ENCODE results near the gene PRXL2B. TPM values are rescaled to one million over a fixed set of nuclear protein-coding genes. Genes with fewer than 3 reads are reported as not detected.
A peak's percentile ranks its signal among the peaks of the same experiment; 100 is the strongest.

Gene PRXL2B
- total and polyA plus RNA-seq, 4 donors: 4.6 to 10.2 (median 8.1) TPM

- TF ChIP-seq FOXA2 (IDR thresholded peaks at IDR 0.05): no peak
- no peak for TF ChIP-seq ATF3 (IDR thresholded peaks at IDR 0.05)
- no peak for TF ChIP-seq HNF4G (IDR thresholded peaks at IDR 0.05)
- no peak for TF ChIP-seq REST (IDR thresholded peaks at IDR 0.05)
- TF ChIP-seq NR2F2 (IDR thresholded peaks at IDR 0.05): no peak
- no peak for TF ChIP-seq JUND (IDR thresholded peaks at IDR 0.05)
- TF ChIP-seq, protein P1, sequence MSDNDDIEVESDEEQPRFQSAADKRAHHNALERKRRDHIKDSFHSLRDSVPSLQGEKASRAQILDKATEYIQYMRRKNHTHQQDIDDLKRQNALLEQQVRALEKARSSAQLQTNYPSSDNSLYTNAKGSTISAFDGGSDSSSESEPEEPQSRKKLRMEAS (IDR thresholded peaks at IDR 0.05): no peak
- no peak for TF ChIP-seq EGR1 (IDR thresholded peaks at IDR 0.05; ENCODE audit: low read depth in 2 of 2)
- WGBS: 85% methylated on average over 7 of the region's 7 CpGs
- Histone ChIP-seq H3K27ac (ENCODE audit: low read depth in 1 of 2, low read length in 2 of 2) (no peak overlapping the region), H3K4me1 (ENCODE audit: control insufficient read depth in 4 of 4, insufficient read depth in 4 of 4, low read length in 3 of 4) (peaks cover 8 to 30% (median 19%) of the 10 kb centered on the region in 4 donors), H3K27me3 (ENCODE audit: control insufficient read depth in 4 of 4, insufficient read depth in 4 of 4, low read length in 3 of 4) (no peaks in the 10 kb centered on the region), H3K36me3 (ENCODE audit: control insufficient read depth in 4 of 4, insufficient read depth in 3 of 4, low read depth in 1 of 4, low read length in 3 of 4) (no peaks in the 10 kb centered on the region), H3K9me3 (ENCODE audit: control insufficient read depth in 4 of 4, low read length in 3 of 4) (no peaks in the 10 kb centered on the region), H3K9ac (ENCODE audit: low read depth in 1 of 2, low read length in 2 of 2) (no peak overlapping the region), H3K4me3 (ENCODE audit: low read depth in 1 of 3, low read length in 3 of 3) (no peak overlapping the region)
- no peak for DNase-seq (ENCODE audit: low spot score)
These were observed 4.2 kb upstream of the PRXL2B start for GRCh38 chr1:2582391-2582790.

DNA sequence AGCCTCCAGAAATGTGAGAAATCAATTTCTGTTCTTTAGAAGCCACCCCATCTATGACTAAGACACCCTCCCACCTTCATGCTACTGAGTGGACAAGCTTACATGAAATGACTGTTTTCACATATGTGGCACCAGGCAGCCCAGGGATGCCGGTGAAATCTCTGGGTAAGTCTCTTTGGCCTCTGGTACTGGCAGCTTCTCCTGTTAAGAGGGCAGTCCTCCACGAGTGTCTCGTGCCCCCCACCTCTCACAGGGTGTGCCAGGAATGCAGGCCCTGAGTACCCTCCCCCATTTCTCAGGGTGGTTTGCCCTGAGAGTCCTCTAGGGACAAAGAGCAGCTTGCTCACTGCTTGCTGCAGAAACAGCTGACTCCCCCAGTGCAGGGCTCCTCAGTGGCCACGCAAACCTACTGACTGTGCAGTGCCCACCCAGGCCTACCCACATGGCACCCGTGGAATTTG, 3.2 kb upstream of the PRXL2B start:
- WGBS: 66% methylated on average over 5 of the region's 5 CpGs
- Histone ChIP-seq H3K9me3 (ENCODE audit: control insufficient read depth in 4 of 4, low read length in 3 of 4) (no peaks in the 10 kb centered on the region), H3K4me3 (ENCODE audit: low read depth in 1 of 3, low read length in 3 of 3) (no peak overlapping the region), H3K36me3 (ENCODE audit: control insufficient read depth in 4 of 4, insufficient read depth in 3 of 4, low read depth in 1 of 4, low read length in 3 of 4) (no peaks in the 10 kb centered on the region), H3K27ac (ENCODE audit: low read depth in 1 of 2, low read length in 2 of 2) (no peak overlapping the region), H3K4me1 (ENCODE audit: control insufficient read depth in 4 of 4, insufficient read depth in 4 of 4, low read length in 3 of 4) (peaks cover 8 to 26% (median 13%) of the 10 kb centered on the region in 4 donors), H3K9ac (ENCODE audit: low read depth in 1 of 2, low read length in 2 of 2) (no peak overlapping the region), H3K27me3 (ENCODE audit: control insufficient read depth in 4 of 4, insufficient read depth in 4 of 4, low read length in 3 of 4) (no peaks in the 10 kb centered on the region)
- TF ChIP-seq YY1 (IDR thresholded peaks at IDR 0.05): no peak
- no peak for TF ChIP-seq NR2F2 (IDR thresholded peaks at IDR 0.05)
- TF ChIP-seq SP1 (IDR thresholded peaks at IDR 0.05): no peak
- no peak for DNase-seq (ENCODE audit: low spot score)

DNA sequence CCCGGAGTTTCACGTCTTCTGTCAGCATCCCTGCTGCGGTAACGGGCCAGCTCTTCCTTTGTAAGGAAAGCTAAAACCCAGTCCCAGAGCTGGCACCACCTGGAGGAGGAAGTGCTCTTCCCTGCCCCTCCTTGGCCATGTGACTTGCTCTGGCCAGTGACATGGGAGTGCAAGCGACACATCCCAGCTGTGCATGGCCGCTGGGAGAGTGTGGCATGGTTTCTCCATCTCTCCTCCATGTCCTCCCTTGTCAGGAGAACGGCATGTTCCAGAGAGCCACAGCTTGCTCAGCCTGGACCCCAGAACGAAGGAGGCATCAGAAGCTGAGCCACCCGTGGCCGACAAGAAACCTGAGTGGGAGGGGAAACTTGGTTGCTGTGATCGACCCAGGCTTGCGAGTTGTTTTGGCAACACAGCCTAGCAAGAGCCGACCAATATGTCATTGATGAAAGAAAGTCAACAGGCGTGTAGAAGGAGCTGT, 2.7 kb upstream of the PRXL2B start:
- whole genome bisulfite sequencing: 61% methylated on average over 14 of the region's 14 CpGs
- H3K9me3 ChIP-seq (ENCODE audit: control insufficient read depth in 4 of 4, low read length in 3 of 4): no peaks in the 10 kb centered on the region
- TF ChIP-seq SP1 (IDR thresholded peaks at IDR 0.05): no peak
- TF ChIP-seq HNF4G (IDR thresholded peaks at IDR 0.05): no peak
- no peak for TF ChIP-seq JUND (IDR thresholded peaks at IDR 0.05)
- no peak for TF ChIP-seq TAF1 (conservative IDR thresholded peaks at IDR 0.05)
- TF ChIP-seq FOXA1 (IDR thresholded peaks at IDR 0.05): no peak
- TF ChIP-seq YY1 (IDR thresholded peaks at IDR 0.05): no peak
- no peak for TF ChIP-seq NR2F2 (IDR thresholded peaks at IDR 0.05)
- no peak for TF ChIP-seq EGR1 (IDR thresholded peaks at IDR 0.05; ENCODE audit: low read depth in 2 of 2)
- TF ChIP-seq, protein P2, sequence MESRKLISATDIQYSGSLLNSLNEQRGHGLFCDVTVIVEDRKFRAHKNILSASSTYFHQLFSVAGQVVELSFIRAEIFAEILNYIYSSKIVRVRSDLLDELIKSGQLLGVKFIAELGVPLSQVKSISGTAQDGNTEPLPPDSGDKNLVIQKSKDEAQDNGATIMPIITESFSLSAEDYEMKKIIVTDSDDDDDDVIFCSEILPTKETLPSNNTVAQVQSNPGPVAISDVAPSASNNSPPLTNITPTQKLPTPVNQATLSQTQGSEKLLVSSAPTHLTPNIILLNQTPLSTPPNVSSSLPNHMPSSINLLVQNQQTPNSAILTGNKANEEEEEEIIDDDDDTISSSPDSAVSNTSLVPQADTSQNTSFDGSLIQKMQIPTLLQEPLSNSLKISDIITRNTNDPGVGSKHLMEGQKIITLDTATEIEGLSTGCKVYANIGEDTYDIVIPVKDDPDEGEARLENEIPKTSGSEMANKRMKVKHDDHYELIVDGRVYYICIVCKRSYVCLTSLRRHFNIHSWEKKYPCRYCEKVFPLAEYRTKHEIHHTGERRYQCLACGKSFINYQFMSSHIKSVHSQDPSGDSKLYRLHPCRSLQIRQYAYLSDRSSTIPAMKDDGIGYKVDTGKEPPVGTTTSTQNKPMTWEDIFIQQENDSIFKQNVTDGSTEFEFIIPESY (IDR thresholded peaks at IDR 0.05): no peak
- H3K27me3 ChIP-seq (ENCODE audit: control insufficient read depth in 4 of 4, insufficient read depth in 4 of 4, low read length in 3 of 4): no peaks in the 10 kb centered on the region
- H3K36me3 ChIP-seq (ENCODE audit: control insufficient read depth in 4 of 4, insufficient read depth in 3 of 4, low read depth in 1 of 4, low read length in 3 of 4): no peaks in the 10 kb centered on the region
- H3K4me3 ChIP-seq (ENCODE audit: low read depth in 1 of 3, low read length in 3 of 3): no peak overlapping the region
- H3K4me1 ChIP-seq (ENCODE audit: control insufficient read depth in 4 of 4, insufficient read depth in 4 of 4, low read length in 3 of 4): peaks cover 8 to 21% (median 11%) of the 10 kb centered on the region in 4 donors
- DNase-seq (ENCODE audit: low spot score): no peak
- H3K9ac ChIP-seq (ENCODE audit: low read depth in 1 of 2, low read length in 2 of 2): no peak overlapping the region
- peak overlapping the region; percentile 26 to 94 for H3K27ac ChIP-seq (ENCODE audit: low read depth in 1 of 2, low read length in 2 of 2)
